Transverse colon (tissue), 4 donors: Measurements from ENCODE around the gene KIF5B. TPM values are rescaled to one million over a fixed set of nuclear protein-coding genes. Genes with fewer than 3 reads are reported as not detected.

Experiments
- DNase-seq: peaks from one replicate; pipeline ENCODE4 v3.0.0-alpha.2; 2019
- H3K27ac ChIP-seq, 4 donors: fragments of 200-600 bp; sonication (generic); 2 replicates each; pipeline ENCODE4 v1.5.1; 2016 to 2018; ENCODE audit warnings: inconsistent platforms in 4 of 4
- H3K27me3 ChIP-seq: fragments of 200-600 bp; sonication (generic); 2 replicates; pipeline ENCODE4 v1.5.1; 2017; ENCODE audit warnings: inconsistent platforms
- H3K36me3 ChIP-seq, 4 donors: fragments of 200-600 bp; sonication (generic); 2 replicates each; pipeline ENCODE4 v1.5.1; 2017 to 2019; ENCODE audit warnings: inconsistent platforms in 4 of 4
- H3K4me1 ChIP-seq, 4 donors: fragments of 200-600 bp; sonication (generic); 2 replicates each; pipeline ENCODE4 v1.5.1; 2017 to 2020; ENCODE audit warnings: inconsistent platforms in 4 of 4
- H3K4me3 ChIP-seq, 4 donors: fragments of 200-600 bp; sonication (generic); 1 replicate in 1 of 4; 2 replicates in 3 of 4; pipeline versions ENCODE4 v1.5.1 to v1.6.1; 2017 to 2019; ENCODE audit warnings: inconsistent platforms in 4 of 4
- H3K9me3 ChIP-seq, 2 donors: fragments of 200-600 bp; sonication (generic); 2 replicates each; pipeline ENCODE4 v1.5.1; 2017 to 2019; ENCODE audit warnings: inconsistent platforms in 2 of 2
- EP300 ChIP-seq: sonication (generic); formaldehyde crosslinking; IDR thresholded peaks from one replicate; pipeline ENCODE4 v1.6.1; 2017; ENCODE audit warnings: antibody characterized with exemption, low read depth
- POLR2A ChIP-seq: fragments of 450-650 bp; IDR thresholded peaks from one replicate; pipeline ENCODE4 v1.6.1; 2016; ENCODE audit warnings: antibody characterized with exemption, mild to moderate bottlenecking, moderate library complexity
- POLR2AphosphoS5 ChIP-seq, 3 donors: sonication (generic); formaldehyde crosslinking; IDR thresholded peaks; one replicate each; pipeline ENCODE4 v1.6.1; 2016; ENCODE audit warnings: antibody characterized with exemption in 3 of 3
- WGBS, 2 donors: methylation state at CpG; one replicate each; pipeline ENCODE4 v1.1.5; 2018; ENCODE audit warnings: low coverage in 1 of 2; 5-methylcytosine and 5-hydroxymethylcytosine counted together
- in situ Hi-C, 4 donors: fragments of 200-750 bp; cut with MboI; loops; one replicate each; pipeline versions ENCODE4 v1.15.0 to v1.15.1; 2017; ENCODE audit warnings: low sequenced_read_pairs in 3 of 4, low pct_ligation_motif_present in 1 of 4, low pct_unique_long_range_greater_than_20kb in 1 of 4
- intact Hi-C: fragments of 100-400 bp; cut with DNase I; formaldehyde crosslinking; loops from one replicate; pipeline ENCODE4 v1.15.1; 2023; ENCODE audit warnings: low total_unique reads
- total RNA-seq, 4 donors: library from RNA; depleted of rRNA; stranded (reverse); fragments of >200 nt; gene quantifications; one replicate each; pipeline ENCODE4 v1.1.0, GENCODE V29; 2016
- TF ChIP-seq, protein P1 (sequence below), 5 experiments: fragments of 200-600 bp in 3 of 5; fragments of 450-650 bp in 2 of 5; sonication (generic) in 3 of 5; IDR thresholded peaks; 1 replicate in 2 of 5; 2 replicates in 3 of 5; pipeline ENCODE4 v1.5.1; 2016 to 2017; ENCODE audit warnings: antibody characterized with exemption in 5 of 5, inconsistent platforms in 3 of 5, mild to moderate bottlenecking in 2 of 5, moderate library complexity in 1 of 5

The KIF5B gene
- total RNA-seq, 4 donors from 2014 or later: 77.1 to 166 (median 135) TPM

DNA sequence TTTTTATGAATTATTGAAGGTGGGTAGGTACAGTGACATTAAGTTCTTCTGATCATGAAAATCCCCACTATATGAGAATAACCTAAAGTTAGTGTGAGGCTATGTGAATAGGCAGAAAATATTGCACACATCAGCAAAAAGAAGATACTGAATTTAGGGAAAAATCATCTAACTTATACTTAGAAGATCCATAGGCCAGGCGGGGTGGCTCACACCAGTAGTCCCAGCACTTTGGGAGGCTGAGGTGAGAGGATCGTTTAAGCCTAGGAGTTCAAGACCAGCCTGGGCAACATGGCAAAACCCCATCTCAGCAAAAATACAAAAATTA, 78.1 kb downstream of the KIF5B start:
- WGBS, 2 donors: 74% methylated on average over 2 of the region's 2 CpGs; no CpG with 5 or more reads in 1 of the 2 donors
- TF ChIP-seq EP300: no peak
- TF ChIP-seq, protein P1, sequence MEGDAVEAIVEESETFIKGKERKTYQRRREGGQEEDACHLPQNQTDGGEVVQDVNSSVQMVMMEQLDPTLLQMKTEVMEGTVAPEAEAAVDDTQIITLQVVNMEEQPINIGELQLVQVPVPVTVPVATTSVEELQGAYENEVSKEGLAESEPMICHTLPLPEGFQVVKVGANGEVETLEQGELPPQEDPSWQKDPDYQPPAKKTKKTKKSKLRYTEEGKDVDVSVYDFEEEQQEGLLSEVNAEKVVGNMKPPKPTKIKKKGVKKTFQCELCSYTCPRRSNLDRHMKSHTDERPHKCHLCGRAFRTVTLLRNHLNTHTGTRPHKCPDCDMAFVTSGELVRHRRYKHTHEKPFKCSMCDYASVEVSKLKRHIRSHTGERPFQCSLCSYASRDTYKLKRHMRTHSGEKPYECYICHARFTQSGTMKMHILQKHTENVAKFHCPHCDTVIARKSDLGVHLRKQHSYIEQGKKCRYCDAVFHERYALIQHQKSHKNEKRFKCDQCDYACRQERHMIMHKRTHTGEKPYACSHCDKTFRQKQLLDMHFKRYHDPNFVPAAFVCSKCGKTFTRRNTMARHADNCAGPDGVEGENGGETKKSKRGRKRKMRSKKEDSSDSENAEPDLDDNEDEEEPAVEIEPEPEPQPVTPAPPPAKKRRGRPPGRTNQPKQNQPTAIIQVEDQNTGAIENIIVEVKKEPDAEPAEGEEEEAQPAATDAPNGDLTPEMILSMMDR (IDR thresholded peaks at IDR 0.05): no peak
- TF ChIP-seq POLR2A: no peak
- H3K27me3 ChIP-seq: no peaks in the 10 kb centered on the region
- no peaks in the 10 kb centered on the region for H3K36me3 ChIP-seq
- no peak for DNase-seq
- intact Hi-C loops: no loop called here
- H3K9me3 ChIP-seq: no peaks in the 10 kb centered on the region
- H3K4me3 ChIP-seq: no peak overlapping the region
- peaks cover 0 to 8% (median 0%) of the 10 kb centered on the region in 4 donors for H3K4me1 ChIP-seq
- H3K27ac ChIP-seq: no peak overlapping the region
- in situ Hi-C loops: no loop called here

DNA sequence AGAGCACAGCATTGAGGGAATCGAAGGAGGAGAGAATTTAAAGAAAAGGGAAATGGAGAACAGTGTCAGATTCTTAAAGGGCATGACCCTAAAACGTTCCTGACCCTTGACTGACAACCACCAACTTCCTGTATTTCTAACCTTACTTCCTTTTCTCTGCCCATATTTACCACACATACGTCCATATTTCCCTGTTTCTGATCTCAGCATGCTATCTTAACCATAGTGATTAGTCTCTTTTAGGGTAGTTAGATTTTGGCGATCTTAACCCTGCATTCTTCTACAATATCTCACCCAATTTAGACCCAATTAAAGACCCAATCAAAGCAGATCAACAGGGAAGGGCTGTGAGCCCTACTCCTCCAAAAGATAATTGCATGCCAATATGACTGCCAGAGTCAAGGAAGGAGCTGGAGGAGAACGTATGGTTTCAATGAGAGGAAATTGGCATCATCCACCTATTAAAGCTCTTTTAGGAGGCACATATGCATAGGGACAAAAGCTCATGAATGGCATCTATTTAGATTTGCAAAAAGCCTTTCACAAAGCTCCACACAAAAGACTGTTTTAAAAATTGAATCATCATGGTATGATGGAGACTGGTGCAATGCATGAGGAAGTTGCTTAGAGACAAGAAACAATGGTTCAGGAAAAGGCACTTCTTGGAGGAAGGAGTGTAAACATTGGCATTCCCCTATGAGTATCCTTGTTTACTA, 78.6 kb downstream of the KIF5B start:
- Histone ChIP-seq H3K27ac (no peak overlapping the region), H3K36me3 (no peaks in the 10 kb centered on the region), H3K9me3 (no peaks in the 10 kb centered on the region), H3K4me3 (no peak overlapping the region), H3K27me3 (no peaks in the 10 kb centered on the region), H3K4me1 (peaks cover 0 to 8% (median 0%) of the 10 kb centered on the region in 4 donors)
- in situ Hi-C loops: no loop called here
- WGBS, 2 donors: 61 to 62% methylated on average over 3 to 5 of the region's 5 CpGs
- intact Hi-C loops: no loop called here
- no peak for DNase-seq
- no peak for TF ChIP-seq EP300
- TF ChIP-seq, protein P1 (IDR thresholded peaks at IDR 0.05): no peak

DNA sequence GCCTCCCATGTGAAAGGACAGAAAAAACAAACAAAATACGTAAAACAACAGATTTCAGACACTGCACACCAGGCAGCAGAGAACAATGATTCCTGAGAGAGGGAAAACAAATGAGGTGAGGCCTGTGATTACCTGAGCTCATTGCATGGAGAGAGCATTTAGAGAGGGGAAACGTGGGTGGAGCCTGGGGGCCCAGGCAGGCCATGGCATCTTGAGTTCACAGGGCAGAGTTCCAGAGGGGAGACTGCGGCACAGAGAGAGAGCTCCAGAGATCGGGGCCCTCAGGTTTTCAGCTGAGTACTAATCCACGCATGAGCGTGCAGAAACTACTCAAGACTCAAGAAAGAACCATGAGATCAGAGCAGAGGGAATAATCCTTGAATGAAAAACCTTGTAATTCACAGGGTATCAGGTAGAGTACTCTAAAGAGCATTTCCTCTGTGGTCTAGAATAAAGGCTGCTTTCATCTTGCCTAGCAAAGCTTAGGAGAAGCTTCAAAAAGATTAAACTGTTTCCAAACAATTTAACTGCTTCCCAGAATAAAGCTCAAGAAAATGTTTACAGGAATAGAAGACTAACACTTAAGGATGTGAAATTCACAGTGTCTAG, 81.0 kb downstream of the KIF5B start:
- Histone ChIP-seq H3K27me3 (no peaks in the 10 kb centered on the region), H3K36me3 (no peaks in the 10 kb centered on the region), H3K9me3 (no peaks in the 10 kb centered on the region), H3K27ac (no peak overlapping the region), H3K4me1 (peaks cover 0 to 8% (median 0%) of the 10 kb centered on the region in 4 donors), H3K4me3 (no peak overlapping the region)
- WGBS, 2 donors: 87 to 92% methylated on average over 6 of the region's 6 CpGs
- intact Hi-C loops (no loop called here), in situ Hi-C loops (no loop called here)
- no peak for TF ChIP-seq EP300
- no peak for TF ChIP-seq POLR2AphosphoS5 (IDR thresholded peaks at IDR 0.05)
- TF ChIP-seq POLR2A: no peak
- TF ChIP-seq, protein P1 (IDR thresholded peaks at IDR 0.05): no peak
- DNase-seq: no peak

DNA sequence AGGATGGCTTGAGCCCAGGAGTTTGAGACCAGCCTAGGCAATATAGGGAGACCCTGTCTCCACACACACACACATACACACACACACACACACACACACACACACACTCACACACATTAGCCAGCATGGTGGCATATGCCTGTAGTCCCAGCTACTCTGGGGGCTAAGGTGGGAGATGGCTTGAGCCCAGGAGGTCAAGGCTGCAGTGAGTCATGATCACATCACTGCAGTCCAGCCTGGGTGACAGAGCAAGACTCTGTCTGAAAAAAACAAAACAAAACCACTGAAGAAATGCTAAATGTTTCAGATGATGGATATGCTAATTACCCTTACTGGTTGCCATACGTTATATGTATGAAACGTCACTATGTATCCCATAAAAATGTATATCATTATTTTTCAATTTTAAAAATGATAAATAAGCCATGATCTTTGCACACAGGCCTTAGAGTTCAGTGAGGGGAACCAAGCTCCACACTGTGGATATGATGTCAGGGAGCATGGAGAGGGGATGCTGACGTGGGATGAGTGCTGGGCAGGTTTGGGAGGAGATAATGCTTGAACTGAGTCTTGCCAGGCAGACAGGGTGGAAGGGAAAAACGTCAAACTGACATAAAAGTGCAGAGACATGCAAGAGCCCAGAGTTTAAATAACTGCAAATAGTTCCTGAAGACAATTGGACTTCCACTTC, 81.6 kb downstream of the KIF5B start:
- Histone ChIP-seq H3K9me3 (no peaks in the 10 kb centered on the region), H3K36me3 (no peaks in the 10 kb centered on the region), H3K27me3 (no peaks in the 10 kb centered on the region), H3K4me3 (no peak overlapping the region), H3K27ac (no peak overlapping the region), H3K4me1 (peaks cover 0 to 8% (median 0%) of the 10 kb centered on the region in 4 donors)
- intact Hi-C loops (no loop called here), in situ Hi-C loops (no loop called here)
- no peak for DNase-seq
- 74 to 85% methylated on average over 4 of the region's 4 CpGs for WGBS, 2 donors
- TF ChIP-seq POLR2AphosphoS5 (IDR thresholded peaks at IDR 0.05): no peak
- no peak for TF ChIP-seq POLR2A
- TF ChIP-seq EP300: no peak
- TF ChIP-seq, protein P1 (IDR thresholded peaks at IDR 0.05): no peak
